Transverse colon (tissue), 4 donors: ENCODE data around the gene SFN. TPM values are rescaled to one million over a fixed set of nuclear protein-coding genes. Genes with fewer than 3 reads are reported as not detected.
"Not testable (repeated sequence)": the region's sequence is repeated elsewhere in the genome, so short reads cannot be mapped to it uniquely, and the experiment has no call there.

Experiments used
- DNase-seq: peaks from one replicate; pipeline ENCODE4 v3.0.0-alpha.2; 2019
- H3K27ac ChIP-seq, 4 donors: fragments of 200-600 bp; sonication (generic); 2 replicates each; pipeline ENCODE4 v1.5.1; 2016 to 2018; ENCODE audit warnings: inconsistent platforms in 4 of 4
- H3K27me3 ChIP-seq: fragments of 200-600 bp; sonication (generic); 2 replicates; pipeline ENCODE4 v1.5.1; 2017; ENCODE audit warnings: inconsistent platforms
- H3K36me3 ChIP-seq, 4 donors: fragments of 200-600 bp; sonication (generic); 2 replicates each; pipeline ENCODE4 v1.5.1; 2017 to 2019; ENCODE audit warnings: inconsistent platforms in 4 of 4
- H3K4me1 ChIP-seq, 4 donors: fragments of 200-600 bp; sonication (generic); 2 replicates each; pipeline ENCODE4 v1.5.1; 2017 to 2020; ENCODE audit warnings: inconsistent platforms in 4 of 4
- H3K4me3 ChIP-seq, 4 donors: fragments of 200-600 bp; sonication (generic); 1 replicate in 1 of 4; 2 replicates in 3 of 4; pipeline versions ENCODE4 v1.5.1 to v1.6.1; 2017 to 2019; ENCODE audit warnings: inconsistent platforms in 4 of 4
- H3K9me3 ChIP-seq, 2 donors: fragments of 200-600 bp; sonication (generic); 2 replicates each; pipeline ENCODE4 v1.5.1; 2017 to 2019; ENCODE audit warnings: inconsistent platforms in 2 of 2
- CTCF ChIP-seq, 5 experiments: fragments of 200-600 bp in 3 of 5; fragments of 450-650 bp in 2 of 5; sonication (generic) in 3 of 5; IDR thresholded peaks; 1 replicate in 2 of 5; 2 replicates in 3 of 5; pipeline ENCODE4 v1.5.1; 2016 to 2017; ENCODE audit warnings: antibody characterized with exemption in 5 of 5, inconsistent platforms in 3 of 5, mild to moderate bottlenecking in 2 of 5, moderate library complexity in 1 of 5
- EP300 ChIP-seq: sonication (generic); formaldehyde crosslinking; IDR thresholded peaks from one replicate; pipeline ENCODE4 v1.6.1; 2017; ENCODE audit warnings: antibody characterized with exemption, low read depth
- POLR2A ChIP-seq: fragments of 450-650 bp; IDR thresholded peaks from one replicate; pipeline ENCODE4 v1.6.1; 2016; ENCODE audit warnings: antibody characterized with exemption, mild to moderate bottlenecking, moderate library complexity
- POLR2AphosphoS5 ChIP-seq, 3 donors: sonication (generic); formaldehyde crosslinking; IDR thresholded peaks; one replicate each; pipeline ENCODE4 v1.6.1; 2016; ENCODE audit warnings: antibody characterized with exemption in 3 of 3
- WGBS, 2 donors: methylation state at CpG; one replicate each; pipeline ENCODE4 v1.1.5; 2018; ENCODE audit warnings: low coverage in 1 of 2; 5-methylcytosine and 5-hydroxymethylcytosine counted together
- in situ Hi-C, 4 donors: fragments of 200-750 bp; cut with MboI; loops; one replicate each; pipeline versions ENCODE4 v1.15.0 to v1.15.1; 2017; ENCODE audit warnings: low sequenced_read_pairs in 3 of 4, low pct_ligation_motif_present in 1 of 4, low pct_unique_long_range_greater_than_20kb in 1 of 4
- intact Hi-C: fragments of 100-400 bp; cut with DNase I; formaldehyde crosslinking; loops from one replicate; pipeline ENCODE4 v1.15.1; 2023; ENCODE audit warnings: low total_unique reads
- total RNA-seq, 4 donors: library from RNA; depleted of rRNA; stranded (reverse); fragments of >200 nt; gene quantifications; one replicate each; pipeline ENCODE4 v1.1.0, GENCODE V29; 2016

The SFN gene
- total RNA-seq, 4 donors from 2014 or later = 50.2 to 197 (median 163) TPM

GRCh38 chr1:26863685-26864077 is 732 bp downstream of the SFN start:
- intact Hi-C loops (loop anchor here (10.0 kb wide), 1 partner anchor 139 kb away; no protein-coding TSS in a partner anchor), in situ Hi-C loops (loop anchor here in 1 of 4 donors (5.0 kb wide), 1 partner anchor 51 kb away; no protein-coding TSS in a partner anchor)
- no peak for DNase-seq
- Histone ChIP-seq H3K27me3 (no peaks in the 10 kb centered on the region), H3K9me3 (no peaks in the 10 kb centered on the region), H3K4me1 (peaks cover 4 to 36% (median 17%) of the 10 kb centered on the region in 4 donors), H3K4me3 (peak overlapping the region; percentile 10 to 76 (median 54)), H3K36me3 (no peaks in the 10 kb centered on the region), H3K27ac (peak overlapping the region; percentile 95 to 98 (median 97))
- 63% methylated on average over 17 of the region's 20 CpGs; no CpG with 5 or more reads in 1 of the 2 donors for WGBS, 2 donors
- TF ChIP-seq POLR2AphosphoS5 (IDR thresholded peaks at IDR 0.05) (no peak), POLR2A (no peak), CTCF (IDR thresholded peaks at IDR 0.05) (no peak), EP300 (no peak)

- Histone ChIP-seq H3K4me3 (peak overlapping the region; percentile 50 to 76 (median 54)), H3K27ac (peak overlapping the region; percentile 95 to 98 (median 97)), H3K36me3 (no peaks in the 10 kb centered on the region), H3K27me3 (no peaks in the 10 kb centered on the region), H3K4me1 (peaks cover 4 to 36% (median 17%) of the 10 kb centered on the region in 4 donors), H3K9me3 (no peaks in the 10 kb centered on the region)
- WGBS, 2 donors = 0% methylated on average over 3 to 37 of the region's 75 CpGs
- DNase-seq = peak; percentile 98
- in situ Hi-C loops (loop anchor here in 1 of 4 donors (5.0 kb wide), 1 partner anchor 53 kb away; no protein-coding TSS in a partner anchor), intact Hi-C loops (loop anchor here (5.0 to 10.0 kb wide), 2 partner anchors 140 to 1033 kb away; no protein-coding TSS in a partner anchor)
- no peak for TF ChIP-seq EP300
- TF ChIP-seq POLR2A = peak; percentile 92
- peak; percentile 91 to 95 (median 94) for TF ChIP-seq POLR2AphosphoS5 (IDR thresholded peaks at IDR 0.05)
- TF ChIP-seq CTCF (IDR thresholded peaks at IDR 0.05) = peak in 2 of 5 experiments; percentile 7 to 10
Measured at GRCh38 chr1:26864610-26865480, 1.9 kb downstream of the SFN start.

DNA sequence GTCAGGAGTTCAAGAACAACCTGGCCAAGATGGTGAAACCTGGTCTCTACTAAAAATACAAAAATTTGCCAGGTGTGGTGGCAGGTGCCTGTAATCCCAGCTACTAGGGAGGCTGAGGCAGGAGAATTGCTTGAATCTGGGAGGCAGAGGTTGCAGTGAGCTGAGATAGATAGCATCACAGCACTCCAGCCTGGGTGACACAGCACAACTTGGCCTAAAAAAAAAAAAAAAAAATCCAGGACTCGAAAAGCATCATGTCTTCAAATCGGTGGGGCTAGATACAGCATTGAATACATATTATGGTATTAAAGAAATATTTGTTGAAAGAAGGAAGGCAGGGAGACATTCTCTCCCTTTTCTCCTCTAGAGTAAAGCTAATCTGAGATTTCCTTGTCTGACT is 10.1 kb downstream of the SFN start:
- H3K4me1 ChIP-seq, H3K9me3 ChIP-seq, H3K27me3 ChIP-seq, H3K36me3 ChIP-seq, H3K4me3 ChIP-seq, H3K27ac ChIP-seq, DNase-seq, in situ Hi-C loops: not testable (repeated sequence)
- intact Hi-C loops = loop anchor here (10.0 kb wide), 1 partner anchor 268 kb away; no protein-coding TSS in a partner anchor
- WGBS, 2 donors = 68 to 78% methylated on average over 2 of the region's 2 CpGs

GRCh38 chr1:26874896-26875295 is 11.9 kb downstream of the SFN start:
- H3K4me3 ChIP-seq = no peak overlapping the region
- WGBS, 2 donors = 82 to 100% methylated on average over 2 to 4 of the region's 4 CpGs
- in situ Hi-C loops = loop anchor here in 1 of 4 donors (25.0 kb wide), 1 partner anchor 288 kb away; no protein-coding TSS in a partner anchor
- no peak overlapping the region for H3K27ac ChIP-seq
- H3K4me1 ChIP-seq = peaks cover 0 to 20% (median 6%) of the 10 kb centered on the region in 4 donors
- no peak for DNase-seq
- TF ChIP-seq CTCF (IDR thresholded peaks at IDR 0.05) (no peak), EP300 (no peak), POLR2A (no peak), POLR2AphosphoS5 (IDR thresholded peaks at IDR 0.05) (no peak)
- no peaks in the 10 kb centered on the region for H3K9me3 ChIP-seq
- intact Hi-C loops = loop anchor here (2.0 to 10.0 kb wide), 2 partner anchors 20 to 270 kb away; no protein-coding TSS in a partner anchor
- H3K36me3 ChIP-seq = peaks cover 0 to 4% (median 0%) of the 10 kb centered on the region in 4 donors
- H3K27me3 ChIP-seq = no peaks in the 10 kb centered on the region
